Measurements from ENCODE around the gene ANKRD62. TPM values are rescaled to one million over a fixed set of nuclear protein-coding genes. Genes with fewer than 3 reads are reported as not detected.
A peak's percentile ranks its signal among the peaks of the same experiment; 100 is the strongest.

Gene ANKRD62
- total and polyA plus RNA-seq, 9 of the 15 experiments (the other 6 are each of a cell fraction or from before 2014, with no cell fraction given), result 0.16 to 1.1 (median 0.45) TPM; not detected in 1

GRCh38 chr18:12092398-12093229, 1.0 kb upstream of the ANKRD62 start (continued):
- TF ChIP-seq THRA (IDR thresholded peaks at IDR 0.05), result no peak
- no peak for TF ChIP-seq ZNF77 (CRISPR knock-in tag; IDR thresholded peaks at IDR 0.05)
- TF ChIP-seq MEF2D (tag; conservative IDR thresholded peaks at IDR 0.05; ENCODE audit: low read depth), result no peak
- TF ChIP-seq CREM (IDR thresholded peaks at IDR 0.05; ENCODE audit: low read depth), result peak; percentile 43; the same call in 1 of the 2 replicates
- TF ChIP-seq ELK1 (CRISPR knock-in tag; IDR thresholded peaks at IDR 0.05), result no peak
- TF ChIP-seq FOXO4 (CRISPR knock-in tag; IDR thresholded peaks at IDR 0.05), result no peak
- TF ChIP-seq SRF (CRISPR knock-in tag; IDR thresholded peaks at IDR 0.05), result no peak
- TF ChIP-seq PHB (CRISPR knock-in tag; IDR thresholded peaks at IDR 0.05), result no peak
- peak; percentile 67; the same call in 1 of the 2 replicates for TF ChIP-seq CTBP1 (IDR thresholded peaks at IDR 0.05; ENCODE audit: borderline replicate concordance)
- TF ChIP-seq HLTF (IDR thresholded peaks at IDR 0.05), result no peak
- TF ChIP-seq ZNF146 (CRISPR knock-in tag; IDR thresholded peaks at IDR 0.05; ENCODE audit: unreplicated experiment), result no peak
- TF ChIP-seq PPARD (CRISPR knock-in tag; IDR thresholded peaks at IDR 0.05), result no peak
- TF ChIP-seq SREBF1 (IDR thresholded peaks at IDR 0.05; ENCODE audit: borderline replicate concordance, low read depth, low read length), result no peak
- no peak for TF ChIP-seq ATF1 (CRISPR knock-in tag; IDR thresholded peaks at IDR 0.05)
- peak; percentile 47; the same call in 1 of the 2 replicates for TF ChIP-seq ATF1 (tag; IDR thresholded peaks at IDR 0.05)
- TF ChIP-seq DEAF1 (CRISPR knock-in tag; IDR thresholded peaks at IDR 0.05), result peak; percentile 51
- no peak for TF ChIP-seq NR1H2 (CRISPR knock-in tag; IDR thresholded peaks at IDR 0.05)
- TF ChIP-seq HCFC1 (IDR thresholded peaks at IDR 0.05; ENCODE audit: low read depth, low read length), result no peak
- TF ChIP-seq ILK (tag; IDR thresholded peaks at IDR 0.05; ENCODE audit: borderline replicate concordance, low read depth), result no peak
- TF ChIP-seq NFIC (IDR thresholded peaks at IDR 0.05), result no peak

Data from K562 (cell line).